ENCODE data around the gene EID2.

DNA sequence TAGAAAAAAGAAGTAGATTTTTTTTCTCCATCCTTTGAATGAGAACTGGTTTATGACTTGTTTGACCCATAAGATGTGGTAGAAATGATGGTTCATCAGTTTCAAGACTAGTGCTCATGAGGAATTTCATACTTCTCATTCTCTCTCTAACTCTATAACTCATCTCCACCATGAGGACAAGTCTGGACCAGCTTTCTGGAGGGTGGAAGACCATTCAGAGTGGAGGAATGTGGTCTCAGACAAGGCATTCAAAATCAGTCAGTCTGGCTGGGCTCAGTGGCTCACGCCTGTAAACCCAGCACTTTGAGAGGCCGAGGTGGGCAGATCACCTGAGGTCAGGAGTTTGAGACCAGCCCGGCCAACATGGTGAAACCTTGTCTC is 3.5 kb upstream of the EID2 start:
- TF ChIP-seq, protein P1, sequence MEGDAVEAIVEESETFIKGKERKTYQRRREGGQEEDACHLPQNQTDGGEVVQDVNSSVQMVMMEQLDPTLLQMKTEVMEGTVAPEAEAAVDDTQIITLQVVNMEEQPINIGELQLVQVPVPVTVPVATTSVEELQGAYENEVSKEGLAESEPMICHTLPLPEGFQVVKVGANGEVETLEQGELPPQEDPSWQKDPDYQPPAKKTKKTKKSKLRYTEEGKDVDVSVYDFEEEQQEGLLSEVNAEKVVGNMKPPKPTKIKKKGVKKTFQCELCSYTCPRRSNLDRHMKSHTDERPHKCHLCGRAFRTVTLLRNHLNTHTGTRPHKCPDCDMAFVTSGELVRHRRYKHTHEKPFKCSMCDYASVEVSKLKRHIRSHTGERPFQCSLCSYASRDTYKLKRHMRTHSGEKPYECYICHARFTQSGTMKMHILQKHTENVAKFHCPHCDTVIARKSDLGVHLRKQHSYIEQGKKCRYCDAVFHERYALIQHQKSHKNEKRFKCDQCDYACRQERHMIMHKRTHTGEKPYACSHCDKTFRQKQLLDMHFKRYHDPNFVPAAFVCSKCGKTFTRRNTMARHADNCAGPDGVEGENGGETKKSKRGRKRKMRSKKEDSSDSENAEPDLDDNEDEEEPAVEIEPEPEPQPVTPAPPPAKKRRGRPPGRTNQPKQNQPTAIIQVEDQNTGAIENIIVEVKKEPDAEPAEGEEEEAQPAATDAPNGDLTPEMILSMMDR (conservative IDR thresholded peaks at IDR 0.05; ENCODE audit: low read length), result no peak
- TF ChIP-seq EZH2phosphoT487 (IDR thresholded peaks at IDR 0.05; ENCODE audit: borderline replicate concordance, low read depth, low read length), result no peak

All from OCI-LY7 (cell line).